BJ (cell line): Measurements from ENCODE around the gene PCDHGA8. TPM values are rescaled to one million over a fixed set of nuclear protein-coding genes. Genes with fewer than 3 reads are reported as not detected.
"Not testable (repeated sequence)": the region's sequence is repeated elsewhere in the genome, so short reads cannot be mapped to it uniquely, and the experiment has no call there.

Experiments
- CTCF ChIA-PET: fragments of 350-600 bp; formaldehyde crosslinking; extraction: SDS; loops from one replicate; lab custom pipeline; 2021; ENCODE audit warnings: antibody characterized with exemption, inconsistent platforms; lab: Yijun Ruan, JAX
- POLR2A ChIA-PET: fragments of 300-600 bp; sonication (Branson Sonifier 250); formaldehyde crosslinking; extraction: SDS; loops from one replicate; lab custom pipeline; 2021; ENCODE audit warnings: antibody characterized with exemption; lab: Charles Lee
- DNase-seq: peaks from one replicate; pipeline ENCODE4 v3.0.0-alpha.2; 2011; ENCODE audit warnings: low read depth
- H3K27me3 ChIP-seq: 2 replicates; pipeline ENCODE4 v1.6.0; 2011; ENCODE audit warnings: low read length; ENCODE audit not compliant: control insufficient read depth, insufficient read depth
- H3K36me3 ChIP-seq: 2 replicates; pipeline ENCODE4 v1.5.1; 2011; ENCODE audit warnings: low read length; ENCODE audit not compliant: control insufficient read depth, insufficient read depth
- H3K4me3 ChIP-seq: 2 replicates; pipeline ENCODE4 v1.5.1; 2011; ENCODE audit warnings: low read depth, mild to moderate bottlenecking, control low read depth, low read length
- polyA plus RNA-seq: library from polyadenylated mRNA; depleted of rRNA; stranded (reverse); fragments of >200 nt; gene quantifications from 2 replicates; pipeline ENCODE4 v1.2.3, GENCODE V29; 2011
- TF ChIP-seq, protein P1 (sequence below): IDR thresholded peaks from 2 replicates; pipeline ENCODE4 v1.5.1; 2011; ENCODE audit warnings: low read depth, mild to moderate bottlenecking, control low read depth, inconsistent platforms, low read length, moderate library complexity; ENCODE audit not compliant: insufficient read depth

The PCDHGA8 gene
- polyA plus RNA-seq, 1 experiment: 0.77 TPM

DNA sequence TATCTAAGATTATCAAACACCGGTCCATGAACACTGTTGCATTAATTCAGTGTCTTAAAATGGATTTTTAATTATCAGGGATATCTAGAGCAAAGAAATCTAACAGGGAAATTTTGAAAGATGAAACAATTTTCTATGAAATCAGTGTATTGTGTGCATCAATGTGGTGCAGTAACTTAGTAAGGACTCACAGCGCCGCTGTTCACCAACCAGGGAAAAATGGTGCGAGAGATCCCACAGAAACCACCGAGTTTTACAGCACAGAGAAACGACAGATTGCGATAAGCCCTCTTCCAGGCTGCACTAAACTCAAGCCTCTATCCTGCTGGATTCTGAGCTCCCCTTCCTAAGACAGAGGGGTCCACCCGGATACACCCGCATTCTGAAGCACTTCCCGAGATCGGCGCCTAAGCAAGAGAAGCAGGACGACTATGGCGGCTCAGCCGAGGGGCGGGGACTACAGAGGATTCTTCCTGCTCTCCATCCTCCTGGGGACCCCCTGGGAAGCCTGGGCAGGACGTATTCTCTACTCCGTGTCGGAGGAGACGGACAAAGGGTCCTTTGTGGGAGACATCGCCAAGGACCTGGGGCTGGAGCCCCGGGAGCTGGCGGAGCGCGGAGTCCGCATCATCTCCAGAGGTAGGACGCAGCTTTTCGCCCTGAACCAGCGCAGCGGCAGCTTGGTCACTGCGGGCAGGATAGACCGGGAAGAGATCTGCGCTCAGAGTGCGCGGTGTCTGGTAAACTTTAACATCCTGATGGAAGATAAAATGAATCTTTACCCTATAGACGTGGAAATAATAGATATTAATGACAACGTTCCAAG is 9.8 kb upstream of the PCDHGA8 start, which contains the start of gene PCDHGA7:
PCDHGA7 (plus strand) TSS at position 274 of the 826 bp plus-strand sequence; CDS start at position 432, 158 bp downstream.
- no peak for DNase-seq
- CTCF ChIA-PET: interaction anchor here (0.8 to 1.6 kb wide), 8 partner anchors 12 to 183 kb away, joined by 3 to 11 read pairs (median 4); partner anchors contain the start of genes PCDHGA2, PCDHGA5, PCDHGB5 and TAF7
- Histone ChIP-seq H3K4me3 (peak within 1 kb of the TSS; percentile 54), H3K36me3 (no peaks in the 10 kb centered on the region; the same call in 1 of the 2 replicates), H3K27me3 (no peaks in the 10 kb centered on the region)
- TF ChIP-seq, protein P1, sequence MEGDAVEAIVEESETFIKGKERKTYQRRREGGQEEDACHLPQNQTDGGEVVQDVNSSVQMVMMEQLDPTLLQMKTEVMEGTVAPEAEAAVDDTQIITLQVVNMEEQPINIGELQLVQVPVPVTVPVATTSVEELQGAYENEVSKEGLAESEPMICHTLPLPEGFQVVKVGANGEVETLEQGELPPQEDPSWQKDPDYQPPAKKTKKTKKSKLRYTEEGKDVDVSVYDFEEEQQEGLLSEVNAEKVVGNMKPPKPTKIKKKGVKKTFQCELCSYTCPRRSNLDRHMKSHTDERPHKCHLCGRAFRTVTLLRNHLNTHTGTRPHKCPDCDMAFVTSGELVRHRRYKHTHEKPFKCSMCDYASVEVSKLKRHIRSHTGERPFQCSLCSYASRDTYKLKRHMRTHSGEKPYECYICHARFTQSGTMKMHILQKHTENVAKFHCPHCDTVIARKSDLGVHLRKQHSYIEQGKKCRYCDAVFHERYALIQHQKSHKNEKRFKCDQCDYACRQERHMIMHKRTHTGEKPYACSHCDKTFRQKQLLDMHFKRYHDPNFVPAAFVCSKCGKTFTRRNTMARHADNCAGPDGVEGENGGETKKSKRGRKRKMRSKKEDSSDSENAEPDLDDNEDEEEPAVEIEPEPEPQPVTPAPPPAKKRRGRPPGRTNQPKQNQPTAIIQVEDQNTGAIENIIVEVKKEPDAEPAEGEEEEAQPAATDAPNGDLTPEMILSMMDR: peak; percentile 68
- POLR2A ChIA-PET: interaction anchor here (0.6 kb wide), 1 partner anchor 135 kb away, joined by 8 read pairs; no protein-coding TSS in a partner anchor

DNA sequence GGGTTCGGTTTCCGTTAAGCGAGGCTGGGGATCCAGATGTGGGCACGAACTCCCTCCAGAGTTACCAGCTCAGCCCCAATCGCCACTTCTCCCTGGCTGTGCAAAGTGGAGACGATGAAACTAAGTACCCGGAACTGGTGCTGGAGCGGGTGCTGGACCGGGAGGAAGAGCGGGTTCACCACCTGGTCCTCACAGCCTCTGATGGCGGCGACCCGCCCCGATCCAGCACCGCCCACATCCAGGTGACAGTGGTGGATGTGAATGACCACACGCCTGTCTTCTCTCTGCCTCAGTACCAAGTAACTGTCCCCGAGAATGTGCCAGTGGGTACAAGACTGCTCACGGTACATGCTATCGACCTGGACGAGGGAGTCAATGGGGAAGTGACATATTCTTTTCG is 9.1 kb upstream of the PCDHGA8 start:
- CTCF ChIA-PET: interaction anchor here (0.8 to 1.6 kb wide), 8 partner anchors 12 to 183 kb away, joined by 3 to 11 read pairs (median 4); partner anchors contain the start of genes PCDHGA2, PCDHGA5, PCDHGB5 and TAF7
- Histone ChIP-seq H3K27me3 (no peaks in the 10 kb centered on the region), H3K4me3 (peak overlapping the region; percentile 54), H3K36me3 (no peaks in the 10 kb centered on the region; the same call in 1 of the 2 replicates)
- TF ChIP-seq, protein P1: no peak
- POLR2A ChIA-PET: interaction anchor here (0.6 kb wide), 1 partner anchor 135 kb away, joined by 8 read pairs; no protein-coding TSS in a partner anchor
- no peak for DNase-seq

DNA sequence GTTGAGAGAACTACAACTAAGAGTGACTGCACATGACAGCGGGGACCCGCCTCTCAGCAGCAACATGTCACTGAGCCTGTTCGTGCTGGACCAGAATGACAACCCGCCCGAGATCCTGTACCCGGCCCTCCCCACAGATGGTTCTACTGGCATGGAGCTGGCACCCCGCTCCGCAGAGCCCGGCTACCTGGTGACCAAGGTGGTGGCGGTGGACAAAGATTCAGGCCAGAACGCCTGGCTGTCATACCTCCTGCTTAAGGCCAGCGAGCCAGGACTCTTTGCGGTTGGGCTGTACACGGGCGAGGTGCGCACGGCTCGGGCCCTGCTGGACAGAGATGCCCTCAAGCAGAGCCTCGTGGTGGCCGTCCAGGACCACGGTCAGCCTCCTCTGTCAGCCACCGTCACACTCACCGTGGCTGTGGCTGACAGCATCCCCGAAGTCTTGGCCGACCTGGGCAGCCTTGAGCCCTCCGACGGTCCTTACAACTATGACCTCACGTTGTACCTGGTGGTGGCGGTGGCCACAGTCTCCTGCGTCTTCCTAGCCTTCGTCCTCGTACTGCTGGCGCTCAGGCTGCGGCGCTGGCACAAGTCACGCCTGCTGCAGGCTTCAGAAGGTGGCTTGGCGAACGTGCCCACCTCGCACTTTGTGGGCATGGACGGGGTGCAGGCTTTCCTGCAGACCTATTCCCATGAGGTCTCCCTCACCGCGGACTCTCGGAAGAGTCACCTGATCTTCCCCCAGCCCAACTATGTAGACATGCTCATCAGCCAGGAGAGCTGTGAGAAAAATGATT is 7.8 kb upstream of the PCDHGA8 start:
- DNase-seq: no peak
- Histone ChIP-seq H3K36me3 (no peaks in the 10 kb centered on the region; the same call in 1 of the 2 replicates), H3K4me3 (no peak overlapping the region), H3K27me3 (no peaks in the 10 kb centered on the region)
- TF ChIP-seq, protein P1: no peak
- ChIA-PET POLR2A (no interaction called here), CTCF (interaction anchor here (4.1 kb wide), 1 partner anchor 14 kb away, joined by 16 read pairs; the partner anchor contains the start of gene PCDHGB3)

DNA sequence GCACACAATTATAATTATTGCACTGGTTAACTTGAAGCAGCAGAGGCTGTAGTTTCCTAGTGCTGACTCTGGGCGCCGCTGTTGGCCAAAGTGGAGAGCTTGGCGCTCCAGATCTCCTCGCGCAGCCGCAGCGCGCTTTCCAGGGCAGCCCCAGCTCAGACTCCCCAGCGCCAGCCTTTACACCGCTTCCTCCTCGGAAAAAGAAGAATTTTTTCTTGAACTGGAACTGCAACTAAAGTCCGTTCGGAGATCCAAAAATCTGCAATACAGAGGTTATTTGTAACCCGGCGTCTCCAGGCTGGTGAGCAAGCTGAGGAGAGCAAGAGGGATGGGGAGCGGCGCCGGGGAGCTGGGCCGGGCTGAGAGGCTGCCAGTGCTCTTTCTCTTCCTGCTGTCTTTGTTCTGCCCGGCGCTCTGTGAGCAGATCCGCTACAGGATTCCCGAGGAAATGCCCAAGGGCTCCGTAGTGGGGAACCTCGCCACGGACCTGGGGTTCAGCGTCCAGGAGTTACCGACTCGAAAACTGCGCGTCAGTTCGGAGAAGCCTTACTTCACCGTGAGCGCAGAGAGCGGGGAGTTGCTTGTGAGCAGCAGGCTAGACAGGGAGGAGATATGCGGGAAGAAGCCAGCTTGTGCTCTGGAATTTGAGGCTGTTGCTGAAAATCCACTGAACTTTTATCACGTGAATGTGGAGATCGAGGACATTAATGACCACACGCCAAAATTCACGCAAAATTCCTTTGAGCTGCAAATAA is 4.7 kb upstream of the PCDHGA8 start, which contains the start of gene PCDHGB4:
PCDHGB4 (plus strand) TSS at position 142 of the 755 bp plus-strand sequence; CDS start at position 329, 187 bp downstream.
- DNase-seq, H3K36me3 ChIP-seq, POLR2A ChIA-PET, H3K27me3 ChIP-seq: not testable (repeated sequence)
- H3K4me3 ChIP-seq: peak within 1 kb of the TSS; percentile 22; the same call in 1 of the 2 replicates
- TF ChIP-seq, protein P1: peak; percentile 60
- CTCF ChIA-PET: interaction anchor here (0.8 to 4.1 kb wide), 7 partner anchors 14 to 176 kb away, joined by 3 to 16 read pairs (median 4); partner anchors contain the start of genes PCDHGA11, PCDHGA2 and PCDHGB3
